Small intestine (tissue), 7 donors: Measurements from ENCODE around the gene UGT1A6. TPM values are rescaled to one million over a fixed set of nuclear protein-coding genes. Genes with fewer than 3 reads are reported as not detected.

Experiments
- DNase-seq, 2 donors: peaks; one replicate each; pipeline versions ENCODE4 v3.0.0 to v3.0.0-alpha.2; 2013
- FAIRE-seq: peaks from 2 replicates; lab custom pipeline; 2012; peaks lifted over from hg19 to GRCh38; lab: Jason Lieb, UNC
- H3K27ac ChIP-seq, 3 donors: one replicate each; pipeline ENCODE4 v1.5.1; 2013; ENCODE audit warnings: low read length in 2 of 3, mild to moderate bottlenecking in 2 of 3, control low read depth in 1 of 3, inconsistent platforms in 1 of 3, low read depth in 1 of 3, moderate library complexity in 1 of 3
- H3K27me3 ChIP-seq, 3 donors: one replicate each; pipeline ENCODE4 v1.6.1; 2013; ENCODE audit warnings: low read length in 3 of 3, inconsistent platforms in 1 of 3; ENCODE audit not compliant: control insufficient read depth in 3 of 3, insufficient read depth in 3 of 3
- H3K36me3 ChIP-seq, 3 donors: one replicate each; pipeline ENCODE4 v1.6.1; 2013; ENCODE audit warnings: low read length in 3 of 3, inconsistent platforms in 1 of 3, low read depth in 1 of 3, mild to moderate bottlenecking in 1 of 3, moderate library complexity in 1 of 3; ENCODE audit not compliant: control insufficient read depth in 3 of 3, insufficient read depth in 2 of 3
- H3K4me1 ChIP-seq, 3 donors: one replicate each; pipeline ENCODE4 v1.6.1; 2013; ENCODE audit warnings: low read length in 2 of 3, inconsistent platforms in 1 of 3, low read depth in 1 of 3, mild to moderate bottlenecking in 1 of 3, moderate library complexity in 1 of 3; ENCODE audit not compliant: control insufficient read depth in 3 of 3, insufficient read depth in 2 of 3
- H3K4me3 ChIP-seq, 3 donors: one replicate each; pipeline ENCODE4 v1.5.1; 2013; ENCODE audit warnings: low read length in 3 of 3, control low read depth in 1 of 3, inconsistent platforms in 1 of 3, low read depth in 1 of 3, mild to moderate bottlenecking in 1 of 3, moderate library complexity in 1 of 3
- H3K9me3 ChIP-seq, 2 donors: one replicate each; pipeline ENCODE4 v1.6.1; 2013; ENCODE audit warnings: low read depth in 1 of 2, low read length in 1 of 2; ENCODE audit not compliant: control insufficient read depth in 2 of 2, insufficient read depth in 1 of 2
- WGBS, 3 donors: extraction: QIAGEN DNeasy Blood & Tissue Kit; methylation state at CpG; one replicate each; pipeline ENCODE4 v1.1.7; 2013; 5-methylcytosine and 5-hydroxymethylcytosine counted together
- polyA plus RNA-seq, 4 donors: library from polyadenylated mRNA; stranded (reverse) in 3 of 4; unstranded in 1 of 4; fragments of 200-250 nt in 3 of 4; fragments of 120-200 nt in 1 of 4; gene quantifications; one replicate each; pipeline versions ENCODE4 v1.2.1 to v1.2.3, GENCODE V29; 2013
- donor health status: healthy with polysubstance abuse.
- donor health status: control.
- donor health status: control.
- donor health status: Bipolar disorder and iron deficiency.
- donor health status: healthy.

The UGT1A6 gene
- polyA plus RNA-seq, 4 donors: 0.21 to 1.8 (median 1.4) TPM; not detected in 1

DNA sequence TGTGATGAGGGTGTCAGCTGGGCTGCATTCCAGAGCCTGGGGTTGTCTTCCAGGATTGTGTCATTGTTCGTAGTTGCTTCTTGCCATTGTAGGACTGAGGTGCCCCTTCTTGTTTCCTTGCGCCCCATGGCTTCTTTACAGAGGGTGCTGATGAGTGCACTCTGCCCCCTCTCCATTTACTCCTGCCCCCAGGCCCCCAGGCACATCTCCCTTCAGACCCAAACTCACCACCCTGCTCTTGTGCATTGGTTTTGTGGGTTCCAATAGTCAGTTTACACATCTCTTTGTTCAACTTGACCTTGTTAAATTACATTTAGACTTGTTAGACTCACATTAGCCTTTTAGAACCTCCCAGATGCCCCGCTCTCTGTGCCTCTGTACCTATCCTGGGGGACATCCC, 128.5 kb downstream of the UGT1A6 start:
- no peaks in the 10 kb centered on the region for H3K27me3 ChIP-seq
- H3K27ac ChIP-seq: no peak overlapping the region
- DNase-seq (no peak), FAIRE-seq (no peak)
- no peak overlapping the region for H3K4me3 ChIP-seq
- WGBS, 3 donors: 90 to 100% (median 94%) methylated on average over 3 of the region's 3 CpGs
- peaks cover 0 to 2% of the 10 kb centered on the region in 2 donors for H3K9me3 ChIP-seq
- peaks cover 0 to 23% (median 4%) of the 10 kb centered on the region in 3 donors for H3K4me1 ChIP-seq
- H3K36me3 ChIP-seq: no peaks in the 10 kb centered on the region

DNA sequence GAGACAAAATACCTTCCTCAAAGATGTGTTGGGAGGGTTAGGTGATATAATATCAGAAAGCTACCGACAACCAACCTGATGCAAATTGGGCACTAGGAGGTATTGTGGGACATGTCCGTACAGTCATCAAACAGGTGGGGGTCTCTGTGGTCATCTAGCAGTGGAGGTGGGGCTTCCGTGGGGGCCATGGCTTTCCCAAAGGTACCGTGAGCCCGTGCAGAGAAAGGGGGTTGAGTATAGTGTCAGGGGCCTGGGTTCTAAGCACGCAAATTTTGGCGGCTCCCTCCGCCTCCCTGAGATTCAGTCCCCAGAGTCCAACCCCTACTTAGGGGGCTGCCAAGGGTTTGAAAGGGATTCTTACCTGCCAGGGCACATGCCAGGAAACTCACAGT, 129.0 kb downstream of the UGT1A6 start:
- 70 to 91% (median 79%) methylated on average over 8 of the region's 8 CpGs for WGBS, 3 donors
- DNase-seq (no peak), FAIRE-seq (no peak)
- no peaks in the 10 kb centered on the region for H3K36me3 ChIP-seq
- H3K4me3 ChIP-seq: no peak overlapping the region
- H3K27me3 ChIP-seq: no peaks in the 10 kb centered on the region
- H3K27ac ChIP-seq: no peak overlapping the region
- peaks cover 0 to 19% (median 4%) of the 10 kb centered on the region in 3 donors for H3K4me1 ChIP-seq
- no peaks in the 10 kb centered on the region for H3K9me3 ChIP-seq

DNA sequence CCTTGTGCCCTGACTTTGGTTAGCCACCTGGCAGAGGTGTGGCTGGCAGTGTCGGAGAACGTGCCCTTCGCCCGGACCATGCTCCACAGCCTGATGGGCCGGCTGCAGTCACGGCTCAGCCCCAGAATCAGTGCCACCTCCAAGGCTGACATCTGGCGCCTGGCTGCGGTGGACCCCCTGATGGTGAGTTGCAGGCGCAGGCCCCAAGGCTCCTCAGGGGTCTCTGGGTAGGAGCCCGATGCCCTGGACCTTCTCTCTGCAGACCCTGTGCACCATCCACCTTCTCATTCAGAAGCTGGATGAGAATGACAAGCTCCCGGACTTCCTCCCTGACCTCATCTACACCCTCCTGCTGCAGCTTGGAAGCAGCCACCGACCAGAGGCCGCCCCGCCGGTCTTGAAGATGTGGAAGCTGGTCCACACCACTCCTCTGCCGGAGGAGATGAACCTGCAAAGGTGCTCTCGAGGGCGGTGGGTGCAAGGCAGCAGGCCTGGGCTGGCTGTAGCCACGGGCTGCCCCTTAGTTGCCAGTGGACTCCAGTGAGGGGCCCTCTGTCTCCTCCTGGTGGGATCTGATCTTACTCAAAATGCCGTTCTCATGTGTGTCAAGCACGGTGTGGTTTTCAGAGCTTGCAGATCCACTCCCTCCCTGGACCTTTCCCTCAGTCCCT, 129.5 kb downstream of the UGT1A6 start:
- 37 to 75% (median 60%) methylated on average over 21 of the region's 21 CpGs for WGBS, 3 donors

More for the DNA sequence above, 129.5 kb downstream of the UGT1A6 start:
- no peak for FAIRE-seq
- Histone ChIP-seq H3K4me1 (peaks cover 0 to 15% (median 4%) of the 10 kb centered on the region in 3 donors), H3K9me3 (no peaks in the 10 kb centered on the region), H3K27ac (peak overlapping the region in 1 of 3 donors; percentile 1), H3K4me3 (no peak overlapping the region), H3K27me3 (no peaks in the 10 kb centered on the region), H3K36me3 (no peaks in the 10 kb centered on the region)
- peak in 1 of 2 donors; percentile 82 for DNase-seq

Other genes starting within 250 kb of the UGT1A6 start
- 10 to 100 TPM; 19.3 to 40.9 (median 30.6) TPM for gene USP40, start 126.1 kb upstream of the UGT1A6 start, polyA plus RNA-seq
- gene UGT1A8, start 75.3 kb upstream of the UGT1A6 start, polyA plus RNA-seq: 10 to 100 TPM in 1 of 4 donors, 1 to 10 TPM in 2, under 1 TPM in 1; 0.07 to 13.6 (median 4.9) TPM
- 10 to 100 TPM in 3 of 4 donors, under 1 TPM in 1; 0.27 to 30.0 (median 18.5) TPM for gene UGT1A10, start 56.4 kb upstream of the UGT1A6 start, polyA plus RNA-seq
- gene UGT1A9, start 21.0 kb upstream of the UGT1A6 start, polyA plus RNA-seq: under 1 TPM in 1 of 4 donors, not detected in 3; 0.07 TPM
- gene UGT1A7, start 11.0 kb upstream of the UGT1A6 start, polyA plus RNA-seq: 1 to 10 TPM in 1 of 4 donors, under 1 TPM in 2, not detected in 1; 0.03 to 9.6 (median 0.19) TPM
- gene UGT1A5, start 20.0 kb downstream of the UGT1A6 start, polyA plus RNA-seq: 10 to 100 TPM in 1 of 4 donors, under 1 TPM in 2, not detected in 1; 0.15 to 15.4 (median 0.48) TPM
- 1 to 10 TPM in 1 of 4 donors, under 1 TPM in 2, not detected in 1; 0.09 to 7.3 (median 0.66) TPM for gene UGT1A4, start 25.8 kb downstream of the UGT1A6 start, polyA plus RNA-seq
- gene UGT1A3, start 36.2 kb downstream of the UGT1A6 start, polyA plus RNA-seq: 1 to 10 TPM in 2 of 4 donors, under 1 TPM in 2; 0.22 to 6.8 (median 2.7) TPM
- 10 to 100 TPM in 3 of 4 donors, under 1 TPM in 1; 0.38 to 78.9 (median 28.0) TPM for gene UGT1A1, start 67.4 kb downstream of the UGT1A6 start, polyA plus RNA-seq
- 1 to 10 TPM in 1 of 4 donors, under 1 TPM in 3; 0.19 to 1.6 (median 0.42) TPM for gene MROH2A, start 85.4 kb downstream of the UGT1A6 start, polyA plus RNA-seq
- gene HJURP, start 161.6 kb downstream of the UGT1A6 start, polyA plus RNA-seq: 10 to 100 TPM in 2 of 4 donors, 1 to 10 TPM in 1, under 1 TPM in 1; 0.81 to 10.7 (median 5.9) TPM
- gene TRPM8, start 224.5 kb downstream of the UGT1A6 start, polyA plus RNA-seq: under 1 TPM in 1 of 4 donors, not detected in 3; 0.18 TPM